WTC11 (cell line): Measurements from ENCODE around the gene KCNMA1. TPM values are rescaled to one million over a fixed set of nuclear protein-coding genes. Genes with fewer than 3 reads are reported as not detected.
A peak's percentile ranks its signal among the peaks of the same experiment; 100 is the strongest.

Source experiments
- ATAC-seq: fragments of 200-7000 bp; cut with Tn5 transposase; 2 replicates; pipeline ENCODE4 v1.10.0; 2021; ENCODE audit warnings: mild to moderate bottlenecking, moderate library complexity
- CTCF ChIA-PET: fragments of 300-600 bp; sonication (Branson Sonifier 250); formaldehyde crosslinking; loops from one replicate; lab custom pipeline; 2021; ENCODE audit warnings: antibody characterized with exemption; lab: Charles Lee
- POLR2A ChIA-PET: fragments of 350-600 bp; sonication (Branson Sonifier 250); formaldehyde crosslinking; loops from one replicate; lab custom pipeline; 2021; ENCODE audit warnings: antibody characterized with exemption; lab: Charles Lee
- DNase-seq: peaks from one replicate; pipeline ENCODE4 v3.0.0; 2021; ENCODE audit warnings: low spot score
- H3K27ac Mint-ChIP-seq: 2 replicates; pipeline ENCODE4 v1.8.0; 2021; ENCODE audit warnings: mixed read lengths
- H3K27me3 Mint-ChIP-seq: 2 replicates; pipeline ENCODE4 v1.8.0; 2021; ENCODE audit warnings: low read depth, mild to moderate bottlenecking, moderate library complexity, mixed read lengths
- H3K36me3 Mint-ChIP-seq: 2 replicates; pipeline ENCODE4 v1.8.0; 2021; ENCODE audit warnings: mixed read lengths
- H3K4me1 Mint-ChIP-seq: 2 replicates; pipeline ENCODE4 v1.8.0; 2022; ENCODE audit warnings: mixed read lengths
- H3K4me3 Mint-ChIP-seq: 2 replicates; pipeline ENCODE4 v1.8.0; 2021; ENCODE audit warnings: mild to moderate bottlenecking, moderate library complexity, mixed read lengths
- H3K9me3 Mint-ChIP-seq: 2 replicates; pipeline ENCODE4 v1.8.0; 2021; ENCODE audit warnings: mixed read lengths
- ARID4B ChIP-seq: sonication (generic); formaldehyde crosslinking; IDR thresholded peaks from 2 replicates; pipeline ENCODE4 v1.8.0; 2023; ENCODE audit warnings: missing genetic modification reagents, mild to moderate bottlenecking, borderline replicate concordance
- CTCF ChIP-seq: fragments of 200-600 bp; IDR thresholded peaks from 2 replicates; pipeline ENCODE4 v1.8.0; 2022; ENCODE audit warnings: antibody characterized with exemption
- E2F1 ChIP-seq: sonication (generic); formaldehyde crosslinking; IDR thresholded peaks from 2 replicates; pipeline ENCODE4 v1.8.0; 2022; ENCODE audit warnings: mild to moderate bottlenecking, missing genetic modification reagents
- EMX1 ChIP-seq: fragments of 250-450 bp; sonication (Bioruptor Pico); IDR thresholded peaks from 2 replicates; pipeline ENCODE4 v1.8.0; 2021; ENCODE audit warnings: mild to moderate bottlenecking
- FOXK1 ChIP-seq: sonication (generic); formaldehyde crosslinking; IDR thresholded peaks from 2 replicates; pipeline ENCODE4 v1.8.0; 2022; ENCODE audit warnings: mild to moderate bottlenecking, moderate library complexity, missing genetic modification reagents
- GABPB1 ChIP-seq: sonication (generic); formaldehyde crosslinking; IDR thresholded peaks from 2 replicates; pipeline ENCODE4 v1.8.1; 2023; ENCODE audit warnings: mild to moderate bottlenecking, missing genetic modification reagents
- GRHL2 ChIP-seq: fragments of 250-450 bp; sonication (Bioruptor Pico); IDR thresholded peaks from 2 replicates; pipeline ENCODE4 v1.8.0; 2022; ENCODE audit warnings: mild to moderate bottlenecking, moderate library complexity; ENCODE audit not compliant: insufficient replicate concordance, severe bottlenecking
- KAT7 ChIP-seq: sonication (generic); formaldehyde crosslinking; IDR thresholded peaks from 2 replicates; pipeline ENCODE4 v1.8.1; 2023; ENCODE audit warnings: missing genetic modification reagents, mild to moderate bottlenecking, borderline replicate concordance
- NFATC4 ChIP-seq: fragments of 250-450 bp; sonication (Bioruptor Pico); IDR thresholded peaks from 2 replicates; pipeline ENCODE4 v1.9.0; 2021; ENCODE audit warnings: mild to moderate bottlenecking
- NFE2L1 ChIP-seq: sonication (generic); formaldehyde crosslinking; IDR thresholded peaks from 2 replicates; pipeline ENCODE4 v1.8.1; 2023; ENCODE audit warnings: missing genetic modification reagents
- NR1H2 ChIP-seq: sonication (generic); formaldehyde crosslinking; IDR thresholded peaks from 2 replicates; pipeline ENCODE4 v1.9.0; 2021; ENCODE audit warnings: mild to moderate bottlenecking, moderate library complexity, missing genetic modification reagents
- NR3C1 ChIP-seq: sonication (generic); formaldehyde crosslinking; conservative IDR thresholded peaks from 2 replicates; pipeline ENCODE4 v1.8.1; 2023; ENCODE audit warnings: low read depth, mild to moderate bottlenecking, missing genetic modification reagents
- PRDM15 ChIP-seq: sonication (generic); formaldehyde crosslinking; IDR thresholded peaks from 2 replicates; pipeline ENCODE4 v1.8.0; 2022; ENCODE audit warnings: missing genetic modification reagents
- RORB ChIP-seq: fragments of 250-450 bp; sonication (Bioruptor Pico); IDR thresholded peaks from 2 replicates; pipeline ENCODE4 v1.9.0; 2021; ENCODE audit warnings: mild to moderate bottlenecking
- SOX15 ChIP-seq: fragments of 250-450 bp; sonication (Bioruptor Pico); IDR thresholded peaks from 2 replicates; pipeline ENCODE4 v1.9.0; 2021; ENCODE audit warnings: mild to moderate bottlenecking
- TCF7 ChIP-seq: sonication (generic); formaldehyde crosslinking; IDR thresholded peaks from 2 replicates; pipeline ENCODE4 v1.8.0; 2022; ENCODE audit warnings: mild to moderate bottlenecking, low read depth, missing genetic modification reagents, moderate library complexity
- TP53 ChIP-seq: sonication (generic); formaldehyde crosslinking; IDR thresholded peaks from 2 replicates; pipeline ENCODE4 v1.8.1; 2023; ENCODE audit warnings: mild to moderate bottlenecking, missing genetic modification reagents
- USF1 ChIP-seq: sonication (generic); formaldehyde crosslinking; IDR thresholded peaks from 2 replicates; pipeline ENCODE4 v1.8.0; 2022; ENCODE audit warnings: mild to moderate bottlenecking, missing genetic modification reagents
- ZNF512 ChIP-seq: sonication (generic); formaldehyde crosslinking; IDR thresholded peaks from 2 replicates; pipeline ENCODE4 v1.8.1; 2022; ENCODE audit warnings: missing genetic modification reagents, borderline replicate concordance
- total RNA-seq: library from RNA; stranded (reverse); gene quantifications from 3 replicates; pipeline ENCODE4 v1.2.3, GENCODE V29; 2021
- TF ChIP-seq, protein P1 (sequence below): sonication (generic); formaldehyde crosslinking; IDR thresholded peaks from 2 replicates; pipeline ENCODE4 v1.8.1; 2022; ENCODE audit warnings: low read depth, missing genetic modification reagents, borderline replicate concordance
- TF ChIP-seq, protein P2 (sequence below): sonication (generic); formaldehyde crosslinking; IDR thresholded peaks from 2 replicates; pipeline ENCODE4 v1.8.0; 2023; ENCODE audit warnings: missing genetic modification reagents

Gene KCNMA1
- total RNA-seq, 1 experiment from 2014 or later = 7.3 TPM

DNA sequence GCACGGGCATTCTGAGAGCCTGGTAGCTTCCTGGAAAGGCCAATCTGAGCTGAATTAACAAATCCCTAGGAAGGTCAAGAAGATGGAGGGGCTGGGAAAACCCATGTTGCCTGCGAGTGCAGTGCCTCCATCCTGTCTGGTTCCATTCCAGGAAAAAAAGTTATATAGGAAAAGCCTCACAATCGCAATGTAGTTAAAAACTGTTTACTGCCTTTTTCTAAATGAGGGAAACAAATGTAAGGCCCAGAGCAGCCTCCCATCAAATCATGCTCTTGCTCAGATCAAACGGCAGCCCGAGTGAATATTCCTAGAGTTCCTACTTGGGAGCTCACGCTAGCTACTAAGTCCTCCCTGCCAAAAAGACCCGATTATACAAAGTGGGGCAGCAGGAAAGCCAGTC lies 179.9 kb downstream of the KCNMA1 start (continued):
- TF ChIP-seq, protein P1, sequence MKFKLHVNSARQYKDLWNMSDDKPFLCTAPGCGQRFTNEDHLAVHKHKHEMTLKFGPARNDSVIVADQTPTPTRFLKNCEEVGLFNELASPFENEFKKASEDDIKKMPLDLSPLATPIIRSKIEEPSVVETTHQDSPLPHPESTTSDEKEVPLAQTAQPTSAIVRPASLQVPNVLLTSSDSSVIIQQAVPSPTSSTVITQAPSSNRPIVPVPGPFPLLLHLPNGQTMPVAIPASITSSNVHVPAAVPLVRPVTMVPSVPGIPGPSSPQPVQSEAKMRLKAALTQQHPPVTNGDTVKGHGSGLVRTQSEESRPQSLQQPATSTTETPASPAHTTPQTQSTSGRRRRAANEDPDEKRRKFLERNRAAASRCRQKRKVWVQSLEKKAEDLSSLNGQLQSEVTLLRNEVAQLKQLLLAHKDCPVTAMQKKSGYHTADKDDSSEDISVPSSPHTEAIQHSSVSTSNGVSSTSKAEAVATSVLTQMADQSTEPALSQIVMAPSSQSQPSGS (CRISPR knock-in tag) = no peak
- TF ChIP-seq RORB (CRISPR knock-in tag) (no peak), CTCF (no peak), EMX1 (CRISPR knock-in tag) (no peak)

- ChIA-PET POLR2A (no interaction called here), CTCF (interaction anchor here (1.0 to 3.1 kb wide), 7 partner anchors 21 to 291 kb away, joined by 3 to 7 read pairs (median 3); no protein-coding TSS in a partner anchor)
- Mint-ChIP-seq H3K4me3 (no peak overlapping the region), H3K27ac (no peak overlapping the region), H3K36me3 (no peaks in the 10 kb centered on the region), H3K9me3 (no peaks in the 10 kb centered on the region), H3K27me3 (no peaks in the 10 kb centered on the region), H3K4me1 (peaks cover 21% of the 10 kb centered on the region)
- ATAC-seq = peak; percentile 70
- no peak for DNase-seq
- no peak for TF ChIP-seq TCF7 (CRISPR knock-in tag)
- TF ChIP-seq ZNF512 = no peak
- no peak for TF ChIP-seq USF1 (CRISPR knock-in tag)
- TF ChIP-seq ARID4B (CRISPR knock-in tag) = no peak
- TF ChIP-seq NFATC4 = no peak
- TF ChIP-seq SOX15 (CRISPR knock-in tag) = no peak
- TF ChIP-seq NFE2L1 (CRISPR knock-in tag) = no peak
- TF ChIP-seq RORB (CRISPR knock-in tag) = no peak
- no peak for TF ChIP-seq FOXK1
- no peak for TF ChIP-seq KAT7 (CRISPR knock-in tag)
- TF ChIP-seq, protein P2, sequence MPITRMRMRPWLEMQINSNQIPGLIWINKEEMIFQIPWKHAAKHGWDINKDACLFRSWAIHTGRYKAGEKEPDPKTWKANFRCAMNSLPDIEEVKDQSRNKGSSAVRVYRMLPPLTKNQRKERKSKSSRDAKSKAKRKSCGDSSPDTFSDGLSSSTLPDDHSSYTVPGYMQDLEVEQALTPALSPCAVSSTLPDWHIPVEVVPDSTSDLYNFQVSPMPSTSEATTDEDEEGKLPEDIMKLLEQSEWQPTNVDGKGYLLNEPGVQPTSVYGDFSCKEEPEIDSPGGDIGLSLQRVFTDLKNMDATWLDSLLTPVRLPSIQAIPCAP (CRISPR knock-in tag) = no peak
- no peak for TF ChIP-seq GABPB1 (CRISPR knock-in tag)
- no peak for TF ChIP-seq GRHL2 (CRISPR knock-in tag)
- no peak for TF ChIP-seq E2F1 (CRISPR knock-in tag)
- TF ChIP-seq TP53 (CRISPR knock-in tag) = no peak
- TF ChIP-seq NR3C1 (CRISPR knock-in tag) = no peak
- TF ChIP-seq PRDM15 (CRISPR knock-in tag) = no peak
- TF ChIP-seq NR1H2 (CRISPR knock-in tag) = no peak
- TF ChIP-seq, all 79 proteins: peak for 0
Measured at GRCh38 chr10:77457266-77457665, 180.3 kb downstream of the KCNMA1 start.
